ES-I3 (cell line): ENCODE data around the gene KLHL18.

Experiments used
- H3K36me3 ChIP-seq: 2 replicates; pipeline ENCODE4 v1.6.1; 2013; ENCODE audit warnings: mild to moderate bottlenecking, low read length, control low read depth, moderate library complexity; ENCODE audit not compliant: insufficient read depth
- H3K4me1 ChIP-seq: 2 replicates; pipeline ENCODE4 v1.6.1; 2013; ENCODE audit warnings: mild to moderate bottlenecking, control low read depth, low read length; ENCODE audit not compliant: insufficient read depth
- H3K9ac ChIP-seq: 2 replicates; pipeline ENCODE4 v1.6.1; 2013; ENCODE audit warnings: low read depth, mild to moderate bottlenecking, low read length, moderate library complexity
- H3K9me3 ChIP-seq: 2 replicates; pipeline ENCODE4 v1.6.1; 2013; ENCODE audit warnings: mild to moderate bottlenecking, low read length, moderate library complexity; ENCODE audit not compliant: control insufficient read depth, insufficient read depth

Gene KLHL18

GRCh38 chr3:47394140-47394870 is 111.6 kb downstream of the KLHL18 start:
- no peaks in the 10 kb centered on the region; the same call in 1 of the 2 replicates for H3K36me3 ChIP-seq
- no peaks in the 10 kb centered on the region for H3K9me3 ChIP-seq
- H3K4me1 ChIP-seq: no peaks in the 10 kb centered on the region
- no peak overlapping the region for H3K9ac ChIP-seq

DNA sequence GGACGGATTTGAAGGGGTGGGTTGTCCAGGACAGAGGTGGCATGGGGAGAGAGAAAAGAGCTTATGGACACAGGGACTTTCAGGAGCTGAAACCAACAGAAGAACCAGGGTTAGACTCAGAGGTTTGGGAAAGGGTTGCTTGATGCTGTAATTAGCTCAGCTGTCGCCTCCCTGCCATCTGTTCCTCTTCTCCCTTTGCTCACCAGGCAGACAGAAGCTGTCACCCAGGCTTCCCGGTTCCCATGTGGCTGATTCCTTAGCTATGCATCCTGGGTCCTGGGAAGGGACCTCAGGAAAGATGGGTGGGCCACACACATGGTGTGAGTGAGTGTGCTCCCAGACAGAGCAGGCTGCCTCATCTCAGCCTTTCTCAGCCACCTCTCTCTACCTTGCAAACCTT is 112.1 kb downstream of the KLHL18 start:
- H3K36me3 ChIP-seq: no peaks in the 10 kb centered on the region; the same call in 1 of the 2 replicates
- H3K9ac ChIP-seq: no peak overlapping the region
- H3K9me3 ChIP-seq: no peaks in the 10 kb centered on the region
- H3K4me1 ChIP-seq: no peaks in the 10 kb centered on the region
